ENCODE data around the gene KIAA0513.

The KIAA0513 gene

DNA sequence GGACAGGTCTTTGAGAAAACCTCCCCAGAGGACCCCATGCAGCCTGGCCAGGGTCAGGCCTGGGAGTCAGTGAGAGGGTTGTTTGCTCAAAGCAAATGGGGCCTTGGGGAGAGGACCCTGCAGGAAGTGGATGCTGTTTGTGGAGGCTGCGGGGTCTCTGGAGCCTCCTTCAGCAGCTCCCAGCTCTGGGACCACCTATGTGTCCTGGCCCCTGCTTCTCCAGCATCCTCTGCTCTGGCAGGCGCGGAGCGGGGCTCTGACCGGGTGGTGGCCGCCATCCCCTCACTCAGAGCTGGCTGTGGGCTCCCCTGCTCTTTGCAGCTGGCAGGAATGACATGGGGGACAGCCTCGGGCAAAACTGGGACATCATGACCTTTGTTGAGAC, 114.5 kb downstream of the KIAA0513 start:
- peak overlapping the region in 1 of 3 experiments; percentile 89 for H3K27ac Mint-ChIP-seq
- no peaks in the 10 kb centered on the region for H3K9me3 Mint-ChIP-seq
- no peaks in the 10 kb centered on the region for H3K36me3 Mint-ChIP-seq (ENCODE audit: low read depth)
- peaks cover 59% of the 10 kb centered on the region for H3K4me1 Mint-ChIP-seq
- H3K27me3 Mint-ChIP-seq (ENCODE audit: low read depth) = peaks cover 19% of the 10 kb centered on the region
- TF ChIP-seq, protein P1, sequence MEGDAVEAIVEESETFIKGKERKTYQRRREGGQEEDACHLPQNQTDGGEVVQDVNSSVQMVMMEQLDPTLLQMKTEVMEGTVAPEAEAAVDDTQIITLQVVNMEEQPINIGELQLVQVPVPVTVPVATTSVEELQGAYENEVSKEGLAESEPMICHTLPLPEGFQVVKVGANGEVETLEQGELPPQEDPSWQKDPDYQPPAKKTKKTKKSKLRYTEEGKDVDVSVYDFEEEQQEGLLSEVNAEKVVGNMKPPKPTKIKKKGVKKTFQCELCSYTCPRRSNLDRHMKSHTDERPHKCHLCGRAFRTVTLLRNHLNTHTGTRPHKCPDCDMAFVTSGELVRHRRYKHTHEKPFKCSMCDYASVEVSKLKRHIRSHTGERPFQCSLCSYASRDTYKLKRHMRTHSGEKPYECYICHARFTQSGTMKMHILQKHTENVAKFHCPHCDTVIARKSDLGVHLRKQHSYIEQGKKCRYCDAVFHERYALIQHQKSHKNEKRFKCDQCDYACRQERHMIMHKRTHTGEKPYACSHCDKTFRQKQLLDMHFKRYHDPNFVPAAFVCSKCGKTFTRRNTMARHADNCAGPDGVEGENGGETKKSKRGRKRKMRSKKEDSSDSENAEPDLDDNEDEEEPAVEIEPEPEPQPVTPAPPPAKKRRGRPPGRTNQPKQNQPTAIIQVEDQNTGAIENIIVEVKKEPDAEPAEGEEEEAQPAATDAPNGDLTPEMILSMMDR (IDR thresholded peaks at IDR 0.05; ENCODE audit: unreplicated experiment in 3 of 3) = no peak
- H3K4me3 Mint-ChIP-seq = no peak overlapping the region

DNA sequence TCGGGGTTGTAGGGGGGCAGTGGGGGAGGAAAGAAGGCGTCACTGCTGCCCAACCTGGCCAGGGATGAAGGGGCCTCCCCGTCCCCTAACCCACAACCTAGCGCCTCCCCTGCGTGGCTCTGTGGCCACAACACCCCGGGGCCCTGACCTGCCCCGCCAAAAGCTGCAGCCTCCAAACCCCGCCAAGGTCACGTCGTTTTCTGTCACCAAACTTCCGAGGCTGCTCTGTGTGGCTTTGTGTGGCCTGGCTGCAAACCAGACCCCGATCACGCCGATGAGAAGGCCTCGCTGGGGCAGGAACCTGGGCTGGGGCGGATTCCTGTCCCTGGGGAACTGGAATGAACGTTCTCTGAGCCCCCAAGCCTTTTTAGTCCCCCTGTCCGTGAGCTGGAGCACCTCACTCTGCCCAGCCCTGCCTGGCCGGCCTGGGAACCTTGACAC, 115.2 kb downstream of the KIAA0513 start:
- Mint-ChIP-seq H3K27ac (peak overlapping the region in 1 of 3 experiments; percentile 44), H3K4me1 (peaks cover 61% of the 10 kb centered on the region)

More for the DNA sequence above, 115.2 kb downstream of the KIAA0513 start:
- Mint-ChIP-seq H3K27me3 (ENCODE audit: low read depth) (peaks cover 19% of the 10 kb centered on the region), H3K4me3 (no peak overlapping the region), H3K9me3 (no peaks in the 10 kb centered on the region), H3K36me3 (ENCODE audit: low read depth) (no peaks in the 10 kb centered on the region)
- TF ChIP-seq, protein P1 (IDR thresholded peaks at IDR 0.05; ENCODE audit: unreplicated experiment in 3 of 3) = no peak
